ENCODE data around the gene GNG12.

The GNG12 gene

GRCh38 chr1:67752306-67752705 is 81.0 kb downstream of the GNG12 start:
- DNase-seq (ENCODE audit: low read depth): no peak

GRCh38 chr1:67750691-67751054 is 82.6 kb downstream of the GNG12 start:
- no peak for DNase-seq (ENCODE audit: low read depth)

- peak; percentile 63 for DNase-seq (ENCODE audit: low read depth)
These were observed 83.2 kb downstream of the GNG12 start for GRCh38 chr1:67749844-67750690.

- no peak for DNase-seq (ENCODE audit: low read depth)
These were observed 83.9 kb downstream of the GNG12 start for GRCh38 chr1:67749263-67749843.

GRCh38 chr1:67748630-67749029 is 84.6 kb downstream of the GNG12 start:
- DNase-seq (ENCODE audit: low read depth): peak; percentile 58

GRCh38 chr1:67747671-67748546 is 85.4 kb downstream of the GNG12 start:
- DNase-seq (ENCODE audit: low read depth): no peak

- no peak for DNase-seq (ENCODE audit: low read depth)
These were observed 87.2 kb downstream of the GNG12 start for GRCh38 chr1:67745875-67746698.

- DNase-seq (ENCODE audit: low read depth): no peak
These were observed 90.1 kb downstream of the GNG12 start for GRCh38 chr1:67743072-67743725.

- DNase-seq (ENCODE audit: low read depth): no peak
These were observed 91.5 kb downstream of the GNG12 start for GRCh38 chr1:67741736-67742135.

GRCh38 chr1:67741121-67741520 is 92.1 kb downstream of the GNG12 start:
- no peak for DNase-seq (ENCODE audit: low read depth)

- DNase-seq (ENCODE audit: low read depth): no peak
These were observed 92.7 kb downstream of the GNG12 start for GRCh38 chr1:67740543-67740942.

- no peak for DNase-seq (ENCODE audit: low read depth)
These were observed 93.9 kb downstream of the GNG12 start for GRCh38 chr1:67739361-67739760.

GRCh38 chr1:67738401-67738800 is 94.9 kb downstream of the GNG12 start:
- DNase-seq (ENCODE audit: low read depth): no peak

GRCh38 chr1:67737875-67738274 is 95.4 kb downstream of the GNG12 start:
- no peak for DNase-seq (ENCODE audit: low read depth)

- DNase-seq (ENCODE audit: low read depth): no peak
These were observed 96.5 kb downstream of the GNG12 start for GRCh38 chr1:67736750-67737149.

GRCh38 chr1:67735806-67736627 is 97.2 kb downstream of the GNG12 start:
- peak; percentile 94 for DNase-seq (ENCODE audit: low read depth)

- DNase-seq (ENCODE audit: low read depth): no peak
These were observed 98.1 kb downstream of the GNG12 start for GRCh38 chr1:67735206-67735605.

GRCh38 chr1:67734323-67734690 is 99.0 kb downstream of the GNG12 start:
- no peak for DNase-seq (ENCODE audit: low read depth)

GRCh38 chr1:67733681-67734322 is 99.5 kb downstream of the GNG12 start:
- no peak for DNase-seq (ENCODE audit: low read depth)

GRCh38 chr1:67732750-67733151 is 100.5 kb downstream of the GNG12 start:
- no peak for DNase-seq (ENCODE audit: low read depth)

Measured in GM04504 (cell line).